ENCODE results near the gene IFFO2.

The IFFO2 gene

GRCh38 chr1:18927654-18928272 lies 28.7 kb downstream of the IFFO2 start:
- no peak overlapping the region for H3K27ac ChIP-seq (ENCODE audit: insufficient read depth, low read depth, low read length, poor library complexity, severe bottlenecking)
- H3K9me3 ChIP-seq (ENCODE audit: control insufficient read depth, low read length), result no peaks in the 10 kb centered on the region
- no peak overlapping the region for H3K4me3 ChIP-seq (ENCODE audit: insufficient read depth, low read depth, low read length)
- H3K27me3 ChIP-seq (ENCODE audit: control insufficient read depth, insufficient read depth, low read length, poor library complexity, severe bottlenecking), result no peaks in the 10 kb centered on the region
- H3K4me1 ChIP-seq (ENCODE audit: control insufficient read depth, insufficient read depth, low read length), result peaks cover 14% of the 10 kb centered on the region
- H3K36me3 ChIP-seq (ENCODE audit: control insufficient read depth, insufficient read depth, low read length), result no peaks in the 10 kb centered on the region
- WGBS, 2 experiments, result 74 to 76% methylated on average over 12 of the region's 12 CpGs

- Histone ChIP-seq H3K4me1 (ENCODE audit: control insufficient read depth, insufficient read depth, low read length) (peaks cover 20% of the 10 kb centered on the region), H3K4me3 (ENCODE audit: insufficient read depth, low read depth, low read length) (no peak overlapping the region), H3K27me3 (ENCODE audit: control insufficient read depth, insufficient read depth, low read length, poor library complexity, severe bottlenecking) (no peaks in the 10 kb centered on the region), H3K9me3 (ENCODE audit: control insufficient read depth, low read length) (no peaks in the 10 kb centered on the region), H3K27ac (ENCODE audit: insufficient read depth, low read depth, low read length, poor library complexity, severe bottlenecking) (no peak overlapping the region), H3K36me3 (ENCODE audit: control insufficient read depth, insufficient read depth, low read length) (no peaks in the 10 kb centered on the region)
- WGBS, 2 experiments, result 94 to 96% methylated on average over 16 of the region's 16 CpGs
Observed at GRCh38 chr1:18927082-18927653, 29.3 kb downstream of the IFFO2 start.

- no peaks in the 10 kb centered on the region for H3K9me3 ChIP-seq (ENCODE audit: control insufficient read depth, low read length)
- 80 to 83% methylated on average over 13 of the region's 13 CpGs for WGBS, 2 experiments
- H3K4me1 ChIP-seq (ENCODE audit: control insufficient read depth, insufficient read depth, low read length), result peaks cover 24% of the 10 kb centered on the region
- H3K27ac ChIP-seq (ENCODE audit: insufficient read depth, low read depth, low read length, poor library complexity, severe bottlenecking), result no peak overlapping the region
- H3K4me3 ChIP-seq (ENCODE audit: insufficient read depth, low read depth, low read length), result no peak overlapping the region
- H3K27me3 ChIP-seq (ENCODE audit: control insufficient read depth, insufficient read depth, low read length, poor library complexity, severe bottlenecking), result no peaks in the 10 kb centered on the region
- no peaks in the 10 kb centered on the region for H3K36me3 ChIP-seq (ENCODE audit: control insufficient read depth, insufficient read depth, low read length)
Observed at GRCh38 chr1:18926315-18927081, 30.0 kb downstream of the IFFO2 start.

- Histone ChIP-seq H3K9me3 (ENCODE audit: control insufficient read depth, low read length) (no peaks in the 10 kb centered on the region), H3K4me1 (ENCODE audit: control insufficient read depth, insufficient read depth, low read length) (peaks cover 24% of the 10 kb centered on the region), H3K27me3 (ENCODE audit: control insufficient read depth, insufficient read depth, low read length, poor library complexity, severe bottlenecking) (no peaks in the 10 kb centered on the region), H3K4me3 (ENCODE audit: insufficient read depth, low read depth, low read length) (no peak overlapping the region), H3K27ac (ENCODE audit: insufficient read depth, low read depth, low read length, poor library complexity, severe bottlenecking) (no peak overlapping the region), H3K36me3 (ENCODE audit: control insufficient read depth, insufficient read depth, low read length) (no peaks in the 10 kb centered on the region)
- WGBS, 2 experiments, result 97% methylated on average over 9 of the region's 9 CpGs
Observed at GRCh38 chr1:18925279-18925678, 31.2 kb downstream of the IFFO2 start.

GRCh38 chr1:18924221-18924691 lies 32.2 kb downstream of the IFFO2 start:
- Histone ChIP-seq H3K9me3 (ENCODE audit: control insufficient read depth, low read length) (no peaks in the 10 kb centered on the region), H3K4me3 (ENCODE audit: insufficient read depth, low read depth, low read length) (no peak overlapping the region), H3K27ac (ENCODE audit: insufficient read depth, low read depth, low read length, poor library complexity, severe bottlenecking) (no peak overlapping the region), H3K36me3 (ENCODE audit: control insufficient read depth, insufficient read depth, low read length) (no peaks in the 10 kb centered on the region), H3K27me3 (ENCODE audit: control insufficient read depth, insufficient read depth, low read length, poor library complexity, severe bottlenecking) (no peaks in the 10 kb centered on the region), H3K4me1 (ENCODE audit: control insufficient read depth, insufficient read depth, low read length) (peaks cover 24% of the 10 kb centered on the region)
- WGBS, 2 experiments, result 79 to 80% methylated on average over 11 of the region's 11 CpGs

GRCh38 chr1:18923756-18924211 lies 32.7 kb downstream of the IFFO2 start:
- Histone ChIP-seq H3K27ac (ENCODE audit: insufficient read depth, low read depth, low read length, poor library complexity, severe bottlenecking) (no peak overlapping the region), H3K27me3 (ENCODE audit: control insufficient read depth, insufficient read depth, low read length, poor library complexity, severe bottlenecking) (no peaks in the 10 kb centered on the region), H3K36me3 (ENCODE audit: control insufficient read depth, insufficient read depth, low read length) (no peaks in the 10 kb centered on the region), H3K9me3 (ENCODE audit: control insufficient read depth, low read length) (no peaks in the 10 kb centered on the region), H3K4me3 (ENCODE audit: insufficient read depth, low read depth, low read length) (no peak overlapping the region), H3K4me1 (ENCODE audit: control insufficient read depth, insufficient read depth, low read length) (peaks cover 24% of the 10 kb centered on the region)
- WGBS, 2 experiments, result 70 to 74% methylated on average over 14 of the region's 14 CpGs

GRCh38 chr1:18922848-18923755 lies 33.4 kb downstream of the IFFO2 start:
- Histone ChIP-seq H3K36me3 (ENCODE audit: control insufficient read depth, insufficient read depth, low read length) (no peaks in the 10 kb centered on the region), H3K4me1 (ENCODE audit: control insufficient read depth, insufficient read depth, low read length) (peaks cover 23% of the 10 kb centered on the region), H3K4me3 (ENCODE audit: insufficient read depth, low read depth, low read length) (no peak overlapping the region), H3K27ac (ENCODE audit: insufficient read depth, low read depth, low read length, poor library complexity, severe bottlenecking) (no peak overlapping the region), H3K27me3 (ENCODE audit: control insufficient read depth, insufficient read depth, low read length, poor library complexity, severe bottlenecking) (no peaks in the 10 kb centered on the region), H3K9me3 (ENCODE audit: control insufficient read depth, low read length) (no peaks in the 10 kb centered on the region)
- WGBS, 2 experiments, result 85 to 88% methylated on average over 18 of the region's 18 CpGs

GRCh38 chr1:18922319-18922726 lies 34.2 kb downstream of the IFFO2 start:
- Histone ChIP-seq H3K27ac (ENCODE audit: insufficient read depth, low read depth, low read length, poor library complexity, severe bottlenecking) (no peak overlapping the region), H3K4me1 (ENCODE audit: control insufficient read depth, insufficient read depth, low read length) (peaks cover 15% of the 10 kb centered on the region), H3K36me3 (ENCODE audit: control insufficient read depth, insufficient read depth, low read length) (no peaks in the 10 kb centered on the region), H3K4me3 (ENCODE audit: insufficient read depth, low read depth, low read length) (no peak overlapping the region), H3K27me3 (ENCODE audit: control insufficient read depth, insufficient read depth, low read length, poor library complexity, severe bottlenecking) (no peaks in the 10 kb centered on the region), H3K9me3 (ENCODE audit: control insufficient read depth, low read length) (no peaks in the 10 kb centered on the region)
- WGBS, 2 experiments, result 55 to 65% methylated on average over 7 to 8 of the region's 8 CpGs

GRCh38 chr1:18921516-18922251 lies 34.8 kb downstream of the IFFO2 start:
- Histone ChIP-seq H3K9me3 (ENCODE audit: control insufficient read depth, low read length) (no peaks in the 10 kb centered on the region), H3K27ac (ENCODE audit: insufficient read depth, low read depth, low read length, poor library complexity, severe bottlenecking) (no peak overlapping the region), H3K36me3 (ENCODE audit: control insufficient read depth, insufficient read depth, low read length) (no peaks in the 10 kb centered on the region), H3K4me1 (ENCODE audit: control insufficient read depth, insufficient read depth, low read length) (peaks cover 14% of the 10 kb centered on the region), H3K27me3 (ENCODE audit: control insufficient read depth, insufficient read depth, low read length, poor library complexity, severe bottlenecking) (no peaks in the 10 kb centered on the region), H3K4me3 (ENCODE audit: insufficient read depth, low read depth, low read length) (no peak overlapping the region)
- WGBS, 2 experiments, result 91 to 92% methylated on average over 17 of the region's 17 CpGs

Data from ectodermal cell (in vitro differentiated cells).